ENCODE data around the gene KIF19.

The KIF19 gene

GRCh38 chr17:74307984-74308773 lies 17.8 kb upstream of the KIF19 start (continued):
- TF ChIP-seq PATZ1 (CRISPR knock-in tag; IDR thresholded peaks at IDR 0.05; ENCODE audit: borderline replicate concordance) (no peak), POU6F1 (CRISPR knock-in tag; IDR thresholded peaks at IDR 0.05; ENCODE audit: borderline replicate concordance, low read depth) (no peak), CREB5 (CRISPR knock-in tag; IDR thresholded peaks at IDR 0.05; ENCODE audit: low read depth) (no peak), ZNF565 (CRISPR knock-in tag; conservative IDR thresholded peaks at IDR 0.05; ENCODE audit: low read depth) (no peak)

GRCh38 chr17:74309902-74310301 lies 16.1 kb upstream of the KIF19 start:
- no peak for TF ChIP-seq RARB (CRISPR knock-in tag; IDR thresholded peaks at IDR 0.05)
- no peak for TF ChIP-seq TOX (CRISPR knock-in tag; IDR thresholded peaks at IDR 0.05; ENCODE audit: borderline replicate concordance)
- no peak for ATAC-seq

GRCh38 chr17:74314877-74315276 lies 11.1 kb upstream of the KIF19 start:
- ATAC-seq = no peak
- no peak for TF ChIP-seq ARNTL (CRISPR knock-in tag; IDR thresholded peaks at IDR 0.05; ENCODE audit: borderline replicate concordance, low read depth)
- no peak for TF ChIP-seq GLIS3 (CRISPR knock-in tag; IDR thresholded peaks at IDR 0.05)
- TF ChIP-seq ISL1 (CRISPR knock-in tag; IDR thresholded peaks at IDR 0.05) = no peak
- TF ChIP-seq POU6F1 (CRISPR knock-in tag; IDR thresholded peaks at IDR 0.05; ENCODE audit: borderline replicate concordance, low read depth) = no peak
- TF ChIP-seq PATZ1 (CRISPR knock-in tag; IDR thresholded peaks at IDR 0.05; ENCODE audit: borderline replicate concordance) = no peak
- no peak for TF ChIP-seq CSDC2 (CRISPR knock-in tag; IDR thresholded peaks at IDR 0.05)
- TF ChIP-seq OSR1 (CRISPR knock-in tag; IDR thresholded peaks at IDR 0.05) = no peak
- no peak for TF ChIP-seq TSHZ2 (CRISPR knock-in tag; IDR thresholded peaks at IDR 0.05)
- TF ChIP-seq ZNF565 (CRISPR knock-in tag; conservative IDR thresholded peaks at IDR 0.05; ENCODE audit: low read depth) = no peak
- no peak for TF ChIP-seq TCF4 (CRISPR knock-in tag; IDR thresholded peaks at IDR 0.05; ENCODE audit: borderline replicate concordance)
- TF ChIP-seq CREB5 (CRISPR knock-in tag; IDR thresholded peaks at IDR 0.05; ENCODE audit: low read depth) = no peak
- TF ChIP-seq PPARA (CRISPR knock-in tag; IDR thresholded peaks at IDR 0.05; ENCODE audit: borderline replicate concordance) = no peak
- TF ChIP-seq ZFP30 (CRISPR knock-in tag; IDR thresholded peaks at IDR 0.05) = no peak
- TF ChIP-seq ZC3H10 (CRISPR knock-in tag; IDR thresholded peaks at IDR 0.05) = no peak
- TF ChIP-seq ZFP3 (CRISPR knock-in tag; IDR thresholded peaks at IDR 0.05) = no peak
- TF ChIP-seq ESRRG (CRISPR knock-in tag; IDR thresholded peaks at IDR 0.05) = no peak
- no peak for TF ChIP-seq RARB (CRISPR knock-in tag; IDR thresholded peaks at IDR 0.05)
- no peak for TF ChIP-seq ZNF8 (CRISPR knock-in tag; IDR thresholded peaks at IDR 0.05)
